HPDE6-E6E7 (cell line): ENCODE results near the gene ANKEF1.
"Not testable (repeated sequence)": the region's sequence is repeated elsewhere in the genome, so short reads cannot be mapped to it uniquely, and the experiment has no call there.

Source experiments
- DNase-seq: peaks from one replicate; pipeline ENCODE4 v3.0.0; 2011; ENCODE audit warnings: missing footprints; ENCODE audit errors: extremely low spot score

ANKEF1 gene

GRCh38 chr20:10034717-10035571 lies at the start of gene ANKEF1:
TSS of gene ANKEF1 (plus strand) at chr20:10034987. CDS start at chr20:10038302, 3,315 bp downstream.
- peak; percentile 92 for DNase-seq

- no peak for DNase-seq
Measured at GRCh38 chr20:9985281-9985680, 49.5 kb upstream of the ANKEF1 start.

GRCh38 chr20:9985773-9986172 lies 49.0 kb upstream of the ANKEF1 start:
- DNase-seq: no peak

- no peak for DNase-seq
Measured at GRCh38 chr20:9989066-9989724, 45.6 kb upstream of the ANKEF1 start.

- no peak for DNase-seq
Measured at GRCh38 chr20:9993137-9993536, 41.6 kb upstream of the ANKEF1 start.

GRCh38 chr20:9994676-9995075 lies 40.1 kb upstream of the ANKEF1 start:
- DNase-seq: no peak

- no peak for DNase-seq
Measured at GRCh38 chr20:9995510-9996272, 39.1 kb upstream of the ANKEF1 start.

GRCh38 chr20:9996944-9997343 lies 37.8 kb upstream of the ANKEF1 start:
- no peak for DNase-seq

GRCh38 chr20:9999645-10000044 lies 35.1 kb upstream of the ANKEF1 start:
- DNase-seq: no peak

GRCh38 chr20:10002866-10003265 lies 31.9 kb upstream of the ANKEF1 start:
- DNase-seq: no peak

GRCh38 chr20:10004900-10005299 lies 29.9 kb upstream of the ANKEF1 start:
- DNase-seq: no peak

GRCh38 chr20:10005885-10006284 lies 28.9 kb upstream of the ANKEF1 start:
- DNase-seq: no peak

GRCh38 chr20:10006447-10007090 lies 28.2 kb upstream of the ANKEF1 start:
- DNase-seq: no peak

GRCh38 chr20:10007158-10007557 lies 27.6 kb upstream of the ANKEF1 start:
- no peak for DNase-seq

GRCh38 chr20:10007747-10008146 lies 27.0 kb upstream of the ANKEF1 start:
- no peak for DNase-seq

- no peak for DNase-seq
Measured at GRCh38 chr20:10012464-10012863, 22.3 kb upstream of the ANKEF1 start.

- DNase-seq: no peak
Measured at GRCh38 chr20:10014431-10014830, 20.4 kb upstream of the ANKEF1 start.

GRCh38 chr20:10020937-10021336 lies 13.8 kb upstream of the ANKEF1 start:
- no peak for DNase-seq

- no peak for DNase-seq
Measured at GRCh38 chr20:10022625-10023024, 12.2 kb upstream of the ANKEF1 start.

- DNase-seq: no peak
Measured at GRCh38 chr20:10023911-10024310, 10.9 kb upstream of the ANKEF1 start.

GRCh38 chr20:10031451-10032215 lies 3.2 kb upstream of the ANKEF1 start:
- not testable (repeated sequence) for DNase-seq
